ENCODE data around the gene ASAP2. TPM values are rescaled to one million over a fixed set of nuclear protein-coding genes. Genes with fewer than 3 reads are reported as not detected.

ASAP2 gene
- total RNA-seq, 1 experiment from 2014 or later: 25.2 TPM

GRCh38 chr2:9221223-9221622 is 14.6 kb downstream of the ASAP2 start:
- H3K9ac ChIP-seq (ENCODE audit: low read length): no peak overlapping the region
- H3K36me3 ChIP-seq (ENCODE audit: low read depth, low read length): 0 out of 2 replicates have a peak, but pooled peaks cover 4% of the 10 kb centered on the region
- no peaks in the 10 kb centered on the region for H3K9me3 ChIP-seq (ENCODE audit: low read length)
- H3K9me2 ChIP-seq (replicated peaks; ENCODE audit: low read length): no peaks in the 10 kb centered on the region
- H3K4me3 ChIP-seq (ENCODE audit: low read length): no peak overlapping the region
- peaks cover 97% of the 10 kb centered on the region for H3K79me2 ChIP-seq (ENCODE audit: low read length)
- H3F3A ChIP-seq (ENCODE audit: low read length, unreplicated experiment): peaks cover 4% of the 10 kb centered on the region
- CTCF ChIA-PET: no interaction called here
- intact Hi-C loops (cut with micrococcal nuclease): no loop called here
- ATAC-seq (no peak), DNase-seq (no peak)
- peaks cover 8% of the 10 kb centered on the region; the same call in 1 of the 2 replicates for H3K4me1 ChIP-seq (ENCODE audit: insufficient read depth, low read length)
- H4K20me1 ChIP-seq (ENCODE audit: low read length): peaks cover 31% of the 10 kb centered on the region; the same call in 1 of the 2 replicates
- H3K27ac ChIP-seq (ENCODE audit: low read length): no peak overlapping the region
- POLR2A ChIA-PET (ENCODE audit: unreplicated experiment): no interaction called here
- no peaks in the 10 kb centered on the region for H3K27me3 ChIP-seq (ENCODE audit: low read length)
- no peak overlapping the region for H3K4me2 ChIP-seq (ENCODE audit: low read length)
- TF ChIP-seq EZH2 (IDR thresholded peaks at IDR 0.05; ENCODE audit: low read length, unreplicated experiment): no peak
- TF ChIP-seq CTCF (conservative IDR thresholded peaks at IDR 0.05; ENCODE audit: low read depth, low read length): no peak
- TF ChIP-seq EZH2phosphoT487 (IDR thresholded peaks at IDR 0.05; ENCODE audit: borderline replicate concordance, low read length): no peak
- no peak overlapping the region for H2AFZ ChIP-seq (ENCODE audit: low read length)
- no TSS peak for BruUV-seq (replicated peaks)

- intact Hi-C loops (cut with micrococcal nuclease): no loop called here
- no peak overlapping the region for H3K9ac ChIP-seq (ENCODE audit: low read length)
- peaks cover 4% of the 10 kb centered on the region for H3F3A ChIP-seq (ENCODE audit: low read length, unreplicated experiment)
- DNase-seq (no peak), ATAC-seq (no peak)
- H3K27me3 ChIP-seq (ENCODE audit: low read length): no peaks in the 10 kb centered on the region
- no TSS peak for BruUV-seq (replicated peaks)
- no peaks in the 10 kb centered on the region for H3K9me3 ChIP-seq (ENCODE audit: low read length)
- POLR2A ChIA-PET (ENCODE audit: unreplicated experiment): no interaction called here
- H3K4me1 ChIP-seq (ENCODE audit: insufficient read depth, low read length): peaks cover 8% of the 10 kb centered on the region; the same call in 1 of the 2 replicates
- H3K79me2 ChIP-seq (ENCODE audit: low read length): peaks cover 100% of the 10 kb centered on the region
- H3K27ac ChIP-seq (ENCODE audit: low read length): no peak overlapping the region
- TF ChIP-seq CTCF (conservative IDR thresholded peaks at IDR 0.05; ENCODE audit: low read depth, low read length) (no peak), EZH2 (IDR thresholded peaks at IDR 0.05; ENCODE audit: low read length, unreplicated experiment) (no peak), EZH2phosphoT487 (IDR thresholded peaks at IDR 0.05; ENCODE audit: borderline replicate concordance, low read length) (no peak)
- 0 out of 2 replicates have a peak, but pooled peaks cover 4% of the 10 kb centered on the region for H3K36me3 ChIP-seq (ENCODE audit: low read depth, low read length)
- H4K20me1 ChIP-seq (ENCODE audit: low read length): peaks cover 26% of the 10 kb centered on the region; the same call in 1 of the 2 replicates
- no peak overlapping the region for H2AFZ ChIP-seq (ENCODE audit: low read length)
- H3K9me2 ChIP-seq (replicated peaks; ENCODE audit: low read length): no peaks in the 10 kb centered on the region
- CTCF ChIA-PET: no interaction called here
- no peak overlapping the region for H3K4me2 ChIP-seq (ENCODE audit: low read length)
- no peak overlapping the region for H3K4me3 ChIP-seq (ENCODE audit: low read length)
These were observed 15.8 kb downstream of the ASAP2 start for GRCh38 chr2:9222239-9222892.

- no peak overlapping the region for H3K9ac ChIP-seq (ENCODE audit: low read length)
- intact Hi-C loops (cut with micrococcal nuclease): no loop called here
- H3K4me3 ChIP-seq (ENCODE audit: low read length): no peak overlapping the region
- H4K20me1 ChIP-seq (ENCODE audit: low read length): peaks cover 26% of the 10 kb centered on the region; the same call in 1 of the 2 replicates
- TF ChIP-seq EZH2phosphoT487 (IDR thresholded peaks at IDR 0.05; ENCODE audit: borderline replicate concordance, low read length) (no peak), EZH2 (IDR thresholded peaks at IDR 0.05; ENCODE audit: low read length, unreplicated experiment) (no peak), CTCF (conservative IDR thresholded peaks at IDR 0.05; ENCODE audit: low read depth, low read length) (no peak)
- peaks cover 4% of the 10 kb centered on the region for H3F3A ChIP-seq (ENCODE audit: low read length, unreplicated experiment)
- ChIA-PET POLR2A (ENCODE audit: unreplicated experiment) (no interaction called here), CTCF (no interaction called here)
- BruUV-seq (replicated peaks): no TSS peak
- peaks cover 100% of the 10 kb centered on the region for H3K79me2 ChIP-seq (ENCODE audit: low read length)
- no peaks in the 10 kb centered on the region for H3K27me3 ChIP-seq (ENCODE audit: low read length)
- ATAC-seq (no peak), DNase-seq (no peak)
- no peaks in the 10 kb centered on the region for H3K9me3 ChIP-seq (ENCODE audit: low read length)
- H3K9me2 ChIP-seq (replicated peaks; ENCODE audit: low read length): no peaks in the 10 kb centered on the region
- H3K4me2 ChIP-seq (ENCODE audit: low read length): no peak overlapping the region
- H3K36me3 ChIP-seq (ENCODE audit: low read depth, low read length): 0 out of 2 replicates have a peak, but pooled peaks cover 4% of the 10 kb centered on the region
- peaks cover 13% of the 10 kb centered on the region for H3K4me1 ChIP-seq (ENCODE audit: insufficient read depth, low read length)
- no peak overlapping the region for H3K27ac ChIP-seq (ENCODE audit: low read length)
- no peak overlapping the region for H2AFZ ChIP-seq (ENCODE audit: low read length)
These were observed 16.3 kb downstream of the ASAP2 start for GRCh38 chr2:9222893-9223287.
